Glomerular visceral epithelial cell (primary cell): ENCODE data around the gene IFITM2.
"Not testable (repeated sequence)": the region's sequence is repeated elsewhere in the genome, so short reads cannot be mapped to it uniquely, and the experiment has no call there.

Experiments used
- DNase-seq: peaks from one replicate; pipeline ENCODE4 v3.0.0-alpha.2; 2016; ENCODE audit errors: extremely low spot score

The IFITM2 gene

DNA sequence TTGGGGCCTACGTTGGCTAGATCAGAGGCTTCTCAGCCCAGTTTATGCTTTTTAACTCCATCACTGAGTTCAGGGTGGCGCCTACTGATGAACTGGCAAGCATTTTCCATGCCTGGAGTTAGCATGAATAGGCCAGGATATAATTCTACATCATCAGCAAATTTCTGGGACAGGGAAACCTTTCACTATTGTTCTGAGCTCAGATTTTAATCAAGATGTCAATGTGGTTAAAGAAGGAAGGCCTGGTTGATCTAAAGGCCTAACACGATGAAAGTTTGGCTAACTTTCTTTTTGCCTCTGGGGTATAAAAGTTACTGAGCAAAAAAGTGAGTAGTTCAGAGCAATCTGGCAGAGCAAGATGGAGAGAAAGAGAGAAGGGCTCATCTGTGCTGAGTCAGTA lies 34.7 kb downstream of the IFITM2 start:
- DNase-seq, result no peak

DNA sequence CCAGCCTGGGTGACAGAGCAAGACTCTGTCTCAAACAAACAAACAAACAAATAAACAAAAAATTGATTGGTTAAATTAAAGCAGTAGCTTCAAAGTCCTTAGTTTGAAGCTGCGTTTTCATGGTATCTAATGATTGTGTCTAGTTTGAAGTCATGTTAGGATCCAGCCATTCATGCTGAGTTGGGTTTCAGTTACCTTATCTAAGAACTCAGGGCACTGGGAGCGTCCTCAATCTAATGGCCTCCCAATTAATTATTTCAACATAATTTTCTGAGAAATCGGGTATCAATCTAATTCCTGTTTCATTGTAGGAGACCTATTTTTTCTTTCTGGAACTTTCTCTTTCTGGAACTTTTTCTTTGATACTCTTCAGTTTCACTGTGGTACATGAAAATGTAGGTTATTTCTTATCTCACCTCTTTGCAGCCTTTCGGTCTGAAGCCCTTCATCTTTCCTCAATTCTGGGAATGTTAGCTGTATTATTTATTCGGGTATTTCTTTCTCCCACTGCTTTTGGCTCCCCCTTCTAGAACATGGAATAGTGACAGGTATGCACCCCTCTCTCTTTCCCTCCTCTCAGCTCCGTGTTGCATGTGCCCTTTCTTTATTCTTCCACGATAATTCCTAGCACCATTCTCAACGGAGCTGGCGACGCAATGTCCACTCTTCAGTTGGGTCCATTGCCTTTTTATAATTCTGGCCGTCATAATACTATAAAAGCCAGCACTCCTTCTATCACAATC lies 37.4 kb downstream of the IFITM2 start:
- DNase-seq, result no peak

DNA sequence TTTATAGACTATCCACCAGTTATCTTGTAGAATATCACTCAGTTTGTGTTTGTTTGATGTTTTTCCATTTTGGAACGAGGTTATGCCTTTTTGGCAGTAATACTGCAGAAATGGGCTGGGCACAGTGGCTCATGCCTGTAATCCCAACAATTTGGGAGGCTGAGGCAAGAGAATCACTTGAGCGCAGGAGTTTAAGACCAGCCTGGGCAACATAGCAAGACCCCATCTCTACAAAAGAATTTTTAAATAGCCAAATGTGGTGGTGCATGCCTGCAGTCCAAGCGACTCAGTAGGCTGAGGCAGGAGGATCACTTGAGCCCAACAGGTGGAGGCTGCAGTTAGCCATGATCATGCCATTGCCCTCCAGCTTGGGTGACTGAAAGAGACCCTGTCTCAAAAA lies 38.9 kb downstream of the IFITM2 start:
- DNase-seq, result no peak

DNA sequence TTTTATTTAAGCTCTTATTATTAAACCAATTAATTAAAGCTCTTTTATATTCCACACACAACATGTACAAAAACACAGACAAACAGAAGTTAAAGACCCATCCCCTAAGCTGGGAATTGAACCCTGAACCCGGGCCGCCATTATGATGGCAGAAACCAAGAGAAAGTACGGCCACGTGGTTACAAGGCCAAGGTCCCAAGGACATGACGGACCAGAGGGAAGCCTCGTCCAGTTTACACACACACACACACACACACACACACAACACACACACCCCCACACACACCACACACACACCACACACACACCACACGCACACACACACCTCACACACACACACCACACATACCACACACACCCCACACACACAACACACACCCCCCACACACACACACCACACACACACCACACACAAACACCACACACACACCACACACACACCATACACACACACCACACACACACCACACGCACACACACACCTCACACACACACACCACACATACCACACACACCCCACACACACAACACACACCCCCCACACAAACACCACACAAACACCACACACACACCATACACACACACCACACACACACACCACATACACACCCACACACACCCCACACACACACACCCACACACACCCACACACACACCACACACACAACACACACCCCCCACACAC lies 41.8 kb downstream of the IFITM2 start:
- not testable (repeated sequence) for DNase-seq

DNA sequence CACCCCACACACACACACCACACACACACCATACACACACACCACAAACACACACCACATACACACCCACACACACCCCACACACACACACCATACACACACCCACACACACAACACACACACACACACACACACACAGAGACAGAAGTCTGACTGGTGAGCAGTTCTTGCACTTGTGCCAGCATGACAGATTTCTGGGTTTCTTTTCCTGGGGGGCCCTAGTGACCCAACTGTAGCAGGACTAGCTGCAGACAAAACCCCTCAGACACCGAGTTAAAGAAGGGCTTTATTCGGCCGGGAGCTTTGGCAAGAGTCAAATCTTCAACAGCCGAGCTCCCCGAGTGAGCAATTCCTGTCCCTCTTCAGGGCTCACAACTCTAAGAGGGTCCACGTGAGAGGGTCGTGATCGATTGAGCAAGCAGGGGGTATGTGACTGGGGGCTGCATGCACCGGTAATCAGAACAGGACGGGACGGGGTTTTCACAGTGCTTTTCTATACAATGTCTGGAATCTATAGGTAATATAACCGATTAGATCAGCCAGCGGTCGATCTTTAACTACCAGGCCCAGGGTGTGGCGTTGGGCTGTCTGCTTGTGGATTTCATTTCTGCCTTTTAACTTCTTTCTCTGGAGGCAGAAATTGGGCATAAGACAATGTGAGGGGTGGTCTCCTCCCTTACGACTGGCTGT lies 42.6 kb downstream of the IFITM2 start:
- not testable (repeated sequence) for DNase-seq

DNA sequence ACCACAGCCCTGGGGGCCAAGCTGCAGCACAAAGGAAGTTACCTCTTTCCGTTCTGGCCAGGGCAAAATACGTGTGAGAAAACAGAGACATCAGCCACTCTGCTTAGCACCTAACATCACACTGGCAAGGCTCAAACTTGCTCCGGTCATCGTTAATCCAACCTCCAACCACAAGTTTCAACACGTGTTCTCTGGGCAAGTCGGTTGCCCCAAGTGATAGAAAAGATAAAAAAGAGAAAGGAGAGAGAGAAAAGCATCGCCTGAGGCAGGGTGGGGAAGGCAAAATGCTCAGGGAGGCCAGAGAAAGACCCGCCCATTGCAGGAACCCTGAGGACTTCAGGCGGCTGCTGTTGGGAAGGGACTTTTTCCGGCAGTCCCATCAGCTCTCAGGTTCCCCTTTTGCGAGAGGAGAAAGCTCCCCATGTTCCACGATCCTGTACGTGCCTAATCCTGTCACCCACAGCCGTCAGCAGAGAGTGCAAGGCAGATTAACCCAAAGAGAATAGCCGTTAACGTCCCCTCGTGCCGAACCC lies 43.2 kb downstream of the IFITM2 start:
- no peak for DNase-seq

DNA sequence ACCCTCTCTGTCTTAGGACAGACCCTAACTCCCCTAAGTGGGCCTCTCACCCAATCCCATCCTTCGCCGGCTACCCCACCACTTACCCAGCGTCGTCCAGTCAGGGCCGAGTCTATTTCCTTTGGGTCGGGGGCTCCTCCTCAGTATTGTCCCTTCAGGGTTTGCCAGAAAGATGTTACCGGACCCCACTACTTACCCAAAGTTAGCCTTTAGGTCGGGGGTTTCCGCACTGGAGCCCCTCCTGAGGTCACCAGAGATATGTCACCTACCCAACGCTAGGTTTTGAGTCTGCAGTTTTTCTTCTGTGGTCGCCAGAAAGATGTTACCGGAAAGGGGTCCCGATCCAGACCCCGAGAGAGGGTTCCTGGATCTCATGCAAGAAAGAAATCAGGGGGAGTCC lies 43.8 kb downstream of the IFITM2 start:
- no peak for DNase-seq

DNA sequence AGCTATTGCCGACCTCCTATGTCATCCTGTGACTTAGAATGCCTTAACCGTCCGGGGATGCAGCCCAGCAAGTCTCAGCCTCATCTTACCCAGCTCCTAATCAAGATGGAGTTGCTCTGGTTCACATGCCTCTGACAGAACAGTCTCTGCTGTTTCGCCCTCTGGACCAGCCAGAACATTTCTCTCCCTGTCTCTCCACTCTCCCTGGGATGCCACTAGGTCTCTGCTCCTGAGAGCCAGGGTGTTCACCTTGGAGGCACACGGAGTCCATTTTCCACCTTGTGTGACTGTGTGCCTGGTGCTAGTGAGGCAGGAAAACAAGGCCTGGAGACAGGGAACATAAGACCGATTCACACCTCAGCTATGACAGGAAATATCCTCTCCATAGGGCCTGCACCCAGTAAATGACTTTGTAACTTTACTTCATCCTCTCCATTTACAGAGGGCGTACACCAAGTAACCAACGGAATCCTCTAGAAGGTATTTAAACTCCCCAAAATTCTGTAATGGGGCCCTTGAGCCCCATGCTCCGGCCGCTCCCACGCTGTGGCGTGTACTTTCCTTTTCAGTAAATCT lies 44.9 kb downstream of the IFITM2 start:
- DNase-seq, result no peak

DNA sequence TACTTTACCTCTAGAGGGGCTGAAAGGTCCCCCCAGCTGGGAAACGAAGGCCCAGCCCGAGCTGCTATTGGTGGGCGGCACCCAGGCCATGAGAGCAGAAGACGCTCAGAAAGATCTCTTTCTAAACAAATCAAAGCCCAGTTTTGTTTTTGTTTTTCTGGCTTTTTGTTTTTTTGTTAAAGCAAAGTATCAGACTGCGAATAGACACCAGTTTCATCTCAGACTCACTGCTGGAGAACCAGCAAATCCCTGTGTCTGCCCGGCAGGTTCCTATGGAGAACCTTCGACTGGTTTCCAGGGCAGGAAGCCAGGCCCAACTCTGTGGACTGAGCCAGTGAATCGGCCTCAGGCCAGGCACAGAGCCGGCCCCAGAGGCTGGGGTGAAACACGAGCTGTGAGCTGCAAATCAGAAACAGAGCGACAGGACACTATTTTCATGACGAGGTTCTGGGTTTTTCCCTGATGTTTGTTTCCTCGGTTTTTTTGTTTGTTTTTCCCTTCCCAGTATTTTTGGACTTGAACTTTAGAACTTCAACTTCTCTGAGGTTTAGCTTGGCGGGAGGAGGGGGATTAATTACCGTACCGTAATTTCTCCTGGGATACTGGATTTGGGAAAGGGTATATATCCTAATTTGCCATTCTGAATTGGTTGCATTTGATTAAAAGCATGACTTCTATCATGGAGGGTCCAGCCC lies 45.7 kb downstream of the IFITM2 start:
- no peak for DNase-seq

DNA sequence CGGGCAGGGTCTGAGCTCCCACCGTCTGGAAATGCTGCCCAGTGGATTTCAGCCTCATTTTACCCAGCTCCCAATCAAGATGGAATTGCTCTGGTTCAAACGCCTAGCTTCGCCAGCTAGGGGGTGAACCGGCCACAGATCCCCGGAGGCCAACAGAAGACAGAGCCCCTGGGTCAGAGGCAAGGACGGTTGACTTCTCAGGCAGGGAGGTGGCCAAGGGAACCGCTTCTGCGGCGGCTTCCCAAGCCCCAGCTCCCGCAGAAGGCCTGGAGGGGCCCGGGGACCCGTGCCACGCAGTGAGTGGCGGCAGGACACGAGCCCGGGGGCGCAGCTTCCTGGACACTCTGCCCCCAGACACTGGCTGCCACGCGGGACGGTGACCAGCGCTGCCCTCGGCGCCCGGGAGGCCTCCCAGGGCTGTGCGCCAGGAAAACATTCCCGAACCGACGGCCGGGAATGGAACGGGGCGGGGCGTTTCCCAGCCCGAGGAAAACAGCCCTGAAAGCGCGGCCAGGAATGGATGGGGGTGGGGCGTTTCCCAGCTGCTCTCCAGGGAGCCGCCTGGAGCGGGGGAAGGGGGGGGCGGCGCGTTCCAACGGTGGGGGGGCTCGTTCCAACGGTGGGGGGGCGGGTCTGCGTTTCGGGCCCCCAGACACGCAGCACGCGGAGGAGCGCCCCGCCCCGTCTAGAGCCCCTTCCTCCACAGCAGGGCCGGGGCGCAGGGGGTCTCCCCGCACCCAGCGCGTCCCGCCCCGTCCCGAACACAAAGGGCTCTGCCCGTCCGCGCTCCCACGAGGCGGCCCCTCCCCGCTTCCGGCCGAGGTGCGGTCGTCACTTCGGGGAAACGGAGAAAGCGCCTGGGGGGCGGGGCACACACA lies 48.2 kb downstream of the IFITM2 start:
- DNase-seq, result peak; percentile 93

DNA sequence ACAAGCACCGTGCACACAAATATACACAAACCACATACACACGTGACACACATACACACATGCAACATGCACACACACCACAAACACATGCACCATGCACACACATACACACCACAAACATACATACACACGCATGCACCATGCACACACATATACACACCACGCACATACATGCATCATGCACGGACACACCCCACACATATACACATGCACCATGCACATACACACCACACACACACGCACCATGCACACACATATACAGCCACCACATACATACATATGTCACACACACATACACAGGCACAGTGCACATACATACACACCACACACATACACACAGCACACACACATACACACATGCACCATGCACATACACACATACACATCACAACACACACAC lies 49.0 kb downstream of the IFITM2 start:
- DNase-seq, result no peak

DNA sequence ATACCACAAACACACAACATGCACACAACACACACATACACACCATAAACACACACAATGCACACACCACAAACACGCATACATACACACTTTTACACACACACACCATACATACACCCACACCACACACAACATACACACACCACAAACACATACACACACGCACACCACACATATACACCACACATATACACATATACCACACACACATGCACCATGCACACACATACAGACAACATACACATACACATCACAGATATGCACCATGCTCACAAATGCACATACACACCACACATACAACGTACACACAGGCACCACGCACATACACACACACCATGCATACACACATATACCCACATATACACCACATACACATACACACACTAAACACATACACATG lies 50.0 kb downstream of the IFITM2 start:
- no peak for DNase-seq

DNA sequence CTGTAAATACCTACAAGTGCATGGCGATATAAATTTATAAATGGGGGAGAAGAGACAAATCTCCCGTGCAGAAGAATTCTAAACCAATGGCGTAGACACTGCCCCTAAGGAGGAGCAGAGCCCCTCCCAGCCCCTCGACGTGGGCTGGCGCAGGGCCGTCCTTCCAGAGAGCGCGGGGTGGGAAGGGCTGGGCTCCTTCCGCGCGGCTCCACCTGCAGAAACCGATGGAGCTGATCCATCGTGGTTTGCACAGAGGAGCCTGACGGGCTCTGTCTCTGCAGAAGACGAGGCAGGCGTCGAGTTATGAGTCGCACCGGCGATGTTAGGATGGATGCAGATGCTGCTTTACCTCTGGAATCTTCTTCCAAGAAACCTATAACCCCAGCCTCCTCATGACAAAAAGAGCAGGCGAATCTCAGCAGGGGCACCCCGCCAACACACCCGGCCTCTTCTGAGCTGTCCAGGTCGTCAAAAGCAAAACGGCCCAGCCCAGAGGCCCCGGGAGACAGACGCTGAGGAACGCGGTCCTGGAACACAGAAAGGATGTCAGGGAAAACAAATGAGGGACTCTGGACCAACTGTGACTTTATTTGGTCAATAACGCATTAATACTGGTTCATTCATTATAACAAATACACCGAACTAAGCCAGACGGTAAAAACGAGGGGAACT lies 50.6 kb downstream of the IFITM2 start:
- no peak for DNase-seq
